ENCODE data around the gene PNLIP. TPM values are rescaled to one million over a fixed set of nuclear protein-coding genes. Genes with fewer than 3 reads are reported as not detected.

PNLIP gene
- total and polyA plus RNA-seq, 9 of the 15 experiments (the other 6 are each of a cell fraction or from before 2014, with no cell fraction given), result 0.69 TPM; not detected in 8

DNA sequence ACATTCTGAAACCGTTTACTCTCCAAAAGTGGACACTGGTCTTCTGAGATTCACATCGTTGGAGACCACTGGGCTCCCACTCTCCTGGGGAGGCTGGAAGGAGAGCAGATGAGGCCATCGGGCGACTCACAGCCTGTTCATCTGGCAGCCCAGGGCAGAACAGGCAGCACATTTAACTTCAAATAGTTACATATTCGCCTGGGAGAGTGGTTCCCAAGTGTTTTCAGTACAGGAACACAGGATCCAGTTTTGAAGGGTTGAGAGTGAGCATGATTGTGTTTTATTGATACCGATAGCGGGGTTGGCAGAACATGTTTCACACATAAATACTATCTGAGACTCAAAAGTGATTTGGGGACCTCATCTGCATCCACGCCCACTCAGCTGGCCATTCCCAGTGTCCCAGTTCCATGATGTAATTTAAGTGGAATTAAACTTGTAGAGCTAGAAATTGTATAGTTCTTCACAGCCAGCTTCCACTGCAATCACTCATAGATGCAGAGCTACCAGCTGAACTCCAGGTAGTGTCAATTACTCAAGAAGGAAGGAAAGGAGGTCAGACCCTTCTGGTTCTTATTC, 22.8 kb upstream of the PNLIP start:
- ChIA-PET CTCF (ENCODE audit: low intra/inter-chr PET ratio) (no interaction called here), POLR2A (no interaction called here)
- BruUV-seq (replicated peaks), result no TSS peak
- H3K4me3 ChIP-seq, result no peak overlapping the region
- WGBS (ENCODE audit: insufficient coverage, low coverage, missing lambda C conversion rate), result 0% methylated on average over 8 of the region's 8 CpGs
- H3K9me3 ChIP-seq (replicated peaks; ENCODE audit: control insufficient read depth, insufficient read depth, low read depth, low read length), result no peaks in the 10 kb centered on the region
- no peak overlapping the region for H3K27ac ChIP-seq (ENCODE audit: extremely low read depth, low read depth, low read length)
- ATAC-seq (no peak), DNase-seq (ENCODE audit: extremely low read depth in 1 of 4, low spot score in 3 of 4) (no peak), FAIRE-seq (no peak)
- no peaks in the 10 kb centered on the region for H3K4me1 ChIP-seq (replicated peaks in 1 of 2; ENCODE audit: control insufficient read depth in 2 of 2, insufficient read depth in 2 of 2, low read length in 2 of 2)
- H3K4me2 ChIP-seq (ENCODE audit: insufficient read depth, low read length), result no peak overlapping the region
- no peaks in the 10 kb centered on the region for H4K20me1 ChIP-seq (replicated peaks; ENCODE audit: control insufficient read depth, insufficient read depth, low read length)
- intact Hi-C loops (cut with micrococcal nuclease) (no loop called here), in situ Hi-C loops (cut with MboI) (no loop called here)
- H2AFZ ChIP-seq (ENCODE audit: low read depth, low read length), result no peak overlapping the region
- H3K27me3 ChIP-seq (ENCODE audit: control insufficient read depth in 2 of 2, insufficient read depth in 2 of 2, low read length in 2 of 2), result no peaks in the 10 kb centered on the region
- no peaks in the 10 kb centered on the region for H3K9me1 ChIP-seq (ENCODE audit: control insufficient read depth, insufficient read depth, low read length)
- H3K36me3 ChIP-seq (ENCODE audit: control insufficient read depth, insufficient read depth, low read length), result no peaks in the 10 kb centered on the region
- H3K9ac ChIP-seq (ENCODE audit: insufficient read depth in 1 of 2, low read depth in 2 of 2, low read length in 2 of 2), result no peak overlapping the region
- no peaks in the 10 kb centered on the region for H3K79me2 ChIP-seq (ENCODE audit: control insufficient read depth, insufficient read depth, low read length)
- TF ChIP-seq MCM5 (IDR thresholded peaks at IDR 0.05; ENCODE audit: low read depth), result no peak
- TF ChIP-seq XRCC4 (IDR thresholded peaks at IDR 0.05; ENCODE audit: extremely low read depth, insufficient read depth, insufficient read length), result no peak
- TF ChIP-seq, protein P1, sequence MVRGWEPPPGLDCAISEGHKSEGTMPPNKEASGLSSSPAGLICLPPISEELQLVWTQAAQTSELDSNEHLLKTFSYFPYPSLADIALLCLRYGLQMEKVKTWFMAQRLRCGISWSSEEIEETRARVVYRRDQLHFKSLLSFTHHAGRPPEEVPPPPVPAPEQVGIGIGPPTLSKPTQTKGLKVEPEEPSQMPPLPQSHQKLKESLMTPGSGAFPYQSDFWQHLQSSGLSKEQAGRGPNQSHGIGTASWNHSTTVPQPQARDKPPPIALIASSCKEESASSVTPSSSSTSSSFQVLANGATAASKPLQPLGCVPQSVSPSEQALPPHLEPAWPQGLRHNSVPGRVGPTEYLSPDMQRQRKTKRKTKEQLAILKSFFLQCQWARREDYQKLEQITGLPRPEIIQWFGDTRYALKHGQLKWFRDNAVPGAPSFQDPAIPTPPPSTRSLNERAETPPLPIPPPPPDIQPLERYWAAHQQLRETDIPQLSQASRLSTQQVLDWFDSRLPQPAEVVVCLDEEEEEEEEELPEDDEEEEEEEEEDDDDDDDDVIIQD (CRISPR knock-in tag; IDR thresholded peaks at IDR 0.05), result no peak
- TF ChIP-seq, protein P2, sequence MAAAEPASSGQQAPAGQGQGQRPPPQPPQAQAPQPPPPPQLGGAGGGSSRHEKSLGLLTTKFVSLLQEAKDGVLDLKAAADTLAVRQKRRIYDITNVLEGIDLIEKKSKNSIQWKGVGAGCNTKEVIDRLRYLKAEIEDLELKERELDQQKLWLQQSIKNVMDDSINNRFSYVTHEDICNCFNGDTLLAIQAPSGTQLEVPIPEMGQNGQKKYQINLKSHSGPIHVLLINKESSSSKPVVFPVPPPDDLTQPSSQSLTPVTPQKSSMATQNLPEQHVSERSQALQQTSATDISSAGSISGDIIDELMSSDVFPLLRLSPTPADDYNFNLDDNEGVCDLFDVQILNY (CRISPR knock-in tag; IDR thresholded peaks at IDR 0.05), result no peak
- TF ChIP-seq EHMT2 (IDR thresholded peaks at IDR 0.05), result no peak
- no peak for TF ChIP-seq ZNF263 (CRISPR knock-in tag; IDR thresholded peaks at IDR 0.05; ENCODE audit: borderline replicate concordance)
- no peak for TF ChIP-seq ZZZ3 (IDR thresholded peaks at IDR 0.05)
- TF ChIP-seq NEUROD1 (IDR thresholded peaks at IDR 0.05; ENCODE audit: borderline replicate concordance, low read depth, low read length, partially characterized antibody), result no peak
- TF ChIP-seq, protein P3, sequence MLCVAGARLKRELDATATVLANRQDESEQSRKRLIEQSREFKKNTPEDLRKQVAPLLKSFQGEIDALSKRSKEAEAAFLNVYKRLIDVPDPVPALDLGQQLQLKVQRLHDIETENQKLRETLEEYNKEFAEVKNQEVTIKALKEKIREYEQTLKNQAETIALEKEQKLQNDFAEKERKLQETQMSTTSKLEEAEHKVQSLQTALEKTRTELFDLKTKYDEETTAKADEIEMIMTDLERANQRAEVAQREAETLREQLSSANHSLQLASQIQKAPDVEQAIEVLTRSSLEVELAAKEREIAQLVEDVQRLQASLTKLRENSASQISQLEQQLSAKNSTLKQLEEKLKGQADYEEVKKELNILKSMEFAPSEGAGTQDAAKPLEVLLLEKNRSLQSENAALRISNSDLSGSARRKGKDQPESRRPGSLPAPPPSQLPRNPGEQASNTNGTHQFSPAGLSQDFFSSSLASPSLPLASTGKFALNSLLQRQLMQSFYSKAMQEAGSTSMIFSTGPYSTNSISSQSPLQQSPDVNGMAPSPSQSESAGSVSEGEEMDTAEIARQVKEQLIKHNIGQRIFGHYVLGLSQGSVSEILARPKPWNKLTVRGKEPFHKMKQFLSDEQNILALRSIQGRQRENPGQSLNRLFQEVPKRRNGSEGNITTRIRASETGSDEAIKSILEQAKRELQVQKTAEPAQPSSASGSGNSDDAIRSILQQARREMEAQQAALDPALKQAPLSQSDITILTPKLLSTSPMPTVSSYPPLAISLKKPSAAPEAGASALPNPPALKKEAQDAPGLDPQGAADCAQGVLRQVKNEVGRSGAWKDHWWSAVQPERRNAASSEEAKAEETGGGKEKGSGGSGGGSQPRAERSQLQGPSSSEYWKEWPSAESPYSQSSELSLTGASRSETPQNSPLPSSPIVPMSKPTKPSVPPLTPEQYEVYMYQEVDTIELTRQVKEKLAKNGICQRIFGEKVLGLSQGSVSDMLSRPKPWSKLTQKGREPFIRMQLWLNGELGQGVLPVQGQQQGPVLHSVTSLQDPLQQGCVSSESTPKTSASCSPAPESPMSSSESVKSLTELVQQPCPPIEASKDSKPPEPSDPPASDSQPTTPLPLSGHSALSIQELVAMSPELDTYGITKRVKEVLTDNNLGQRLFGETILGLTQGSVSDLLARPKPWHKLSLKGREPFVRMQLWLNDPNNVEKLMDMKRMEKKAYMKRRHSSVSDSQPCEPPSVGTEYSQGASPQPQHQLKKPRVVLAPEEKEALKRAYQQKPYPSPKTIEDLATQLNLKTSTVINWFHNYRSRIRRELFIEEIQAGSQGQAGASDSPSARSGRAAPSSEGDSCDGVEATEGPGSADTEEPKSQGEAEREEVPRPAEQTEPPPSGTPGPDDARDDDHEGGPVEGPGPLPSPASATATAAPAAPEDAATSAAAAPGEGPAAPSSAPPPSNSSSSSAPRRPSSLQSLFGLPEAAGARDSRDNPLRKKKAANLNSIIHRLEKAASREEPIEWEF (CRISPR knock-in tag; IDR thresholded peaks at IDR 0.05), result no peak
- TF ChIP-seq ZNF165 (CRISPR knock-in tag; IDR thresholded peaks at IDR 0.05; ENCODE audit: borderline replicate concordance), result no peak
- no peak for TF ChIP-seq ZNF431 (CRISPR knock-in tag; IDR thresholded peaks at IDR 0.05)
- TF ChIP-seq, protein P4, sequence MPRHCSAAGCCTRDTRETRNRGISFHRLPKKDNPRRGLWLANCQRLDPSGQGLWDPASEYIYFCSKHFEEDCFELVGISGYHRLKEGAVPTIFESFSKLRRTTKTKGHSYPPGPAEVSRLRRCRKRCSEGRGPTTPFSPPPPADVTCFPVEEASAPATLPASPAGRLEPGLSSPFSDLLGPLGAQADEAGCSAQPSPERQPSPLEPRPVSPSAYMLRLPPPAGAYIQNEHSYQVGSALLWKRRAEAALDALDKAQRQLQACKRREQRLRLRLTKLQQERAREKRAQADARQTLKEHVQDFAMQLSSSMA (CRISPR knock-in tag; IDR thresholded peaks at IDR 0.05), result no peak
- TF ChIP-seq RFX7 (CRISPR knock-in tag; IDR thresholded peaks at IDR 0.05), result no peak
